GM19238 (cell line): Measurements from ENCODE around the gene AGK.
A peak's percentile ranks its signal among the peaks of the same experiment; 100 is the strongest.

ENCODE experiments used
- DNase-seq: peaks from one replicate; pipeline ENCODE4 v3.0.0; 2011; ENCODE audit warnings: low spot score; ENCODE audit not compliant: insufficient read length

AGK gene

GRCh38 chr7:141551094-141551781, at the start of gene AGK:
TSS of gene AGK (plus strand) at chr7:141551410. CDS start at chr7:141555467, 4,057 bp downstream.
- peak; percentile 76 for DNase-seq

- no peak for DNase-seq
Observed at GRCh38 chr7:141501451-141501850, 49.8 kb upstream of the AGK start.

GRCh38 chr7:141511316-141511675, 39.9 kb upstream of the AGK start:
- no peak for DNase-seq

GRCh38 chr7:141511676-141512396, 39.4 kb upstream of the AGK start:
- no peak for DNase-seq

GRCh38 chr7:141512597-141512996, 38.6 kb upstream of the AGK start:
- DNase-seq: no peak

GRCh38 chr7:141513720-141514119, 37.5 kb upstream of the AGK start:
- DNase-seq: no peak

GRCh38 chr7:141515941-141516340, 35.3 kb upstream of the AGK start:
- DNase-seq: no peak

GRCh38 chr7:141519623-141520022, 31.6 kb upstream of the AGK start:
- no peak for DNase-seq

GRCh38 chr7:141522657-141523342, 28.4 kb upstream of the AGK start:
- no peak for DNase-seq

- DNase-seq: no peak
Observed at GRCh38 chr7:141525973-141526514, 25.2 kb upstream of the AGK start.

- DNase-seq: no peak
Observed at GRCh38 chr7:141527076-141527475, 24.1 kb upstream of the AGK start.

- DNase-seq: no peak
Observed at GRCh38 chr7:141528399-141528798, 22.8 kb upstream of the AGK start.

- peak; percentile 40 for DNase-seq
Observed at GRCh38 chr7:141533149-141533949, 17.9 kb upstream of the AGK start.

- no peak for DNase-seq
Observed at GRCh38 chr7:141534757-141535737, 16.2 kb upstream of the AGK start.

- DNase-seq: no peak
Observed at GRCh38 chr7:141537906-141538305, 13.3 kb upstream of the AGK start.

GRCh38 chr7:141541375-141541774, 9.8 kb upstream of the AGK start:
- DNase-seq: no peak

- DNase-seq: no peak
Observed at GRCh38 chr7:141544831-141545230, 6.4 kb upstream of the AGK start.

- DNase-seq: no peak
Observed at GRCh38 chr7:141549582-141549981, 1.6 kb upstream of the AGK start.

GRCh38 chr7:141550386-141551093, 670 bp upstream of the AGK start:
- no peak for DNase-seq

GRCh38 chr7:141551782-141552181, 572 bp downstream of the AGK start:
- DNase-seq: no peak
